ENCODE data around the gene ANKRD45.

GRCh38 chr1:173562813-173563212 is 106.8 kb downstream of the ANKRD45 start:
- TF ChIP-seq CTCF (IDR thresholded peaks at IDR 0.05) (no peak), POLR2A (IDR thresholded peaks at IDR 0.05) (no peak), EP300 (IDR thresholded peaks at IDR 0.05; ENCODE audit: low read depth) (no peak)
